GM19395 (cell line): ENCODE results near the gene SESN3.
"Not testable (repeated sequence)": the region's sequence is repeated elsewhere in the genome, so short reads cannot be mapped to it uniquely, and the experiment has no call there.

Experiments used
- ATAC-seq: cut with Tn5 transposase; IDR thresholded peaks from one replicate; pipeline ENCODE4 v1.9.1; 2021; ENCODE audit warnings: mild to moderate bottlenecking, moderate library complexity; ENCODE audit not compliant: unreplicated experiment

Gene SESN3

GRCh38 chr11:95252586-95252985 lies 21.6 kb upstream of the SESN3 start:
- no peak for ATAC-seq

- not testable (repeated sequence) for ATAC-seq
These were observed 20.9 kb upstream of the SESN3 start for GRCh38 chr11:95251896-95252295.

- ATAC-seq = peak; percentile 87
These were observed 17.9 kb upstream of the SESN3 start for GRCh38 chr11:95248666-95249467.

GRCh38 chr11:95247883-95248282 lies 16.9 kb upstream of the SESN3 start:
- ATAC-seq = no peak

- ATAC-seq = no peak
These were observed 16.2 kb upstream of the SESN3 start for GRCh38 chr11:95247127-95247684.

GRCh38 chr11:95245581-95245980 lies 14.6 kb upstream of the SESN3 start:
- ATAC-seq = no peak

- ATAC-seq = no peak
These were observed 14.0 kb upstream of the SESN3 start for GRCh38 chr11:95245038-95245437.

GRCh38 chr11:95243673-95244072 lies 12.7 kb upstream of the SESN3 start:
- no peak for ATAC-seq

- no peak for ATAC-seq
These were observed 12.0 kb upstream of the SESN3 start for GRCh38 chr11:95242845-95243605.

- ATAC-seq = peak; percentile 64
These were observed 11.3 kb upstream of the SESN3 start for GRCh38 chr11:95242091-95242844.

- peak; percentile 84 for ATAC-seq
These were observed 10.7 kb upstream of the SESN3 start for GRCh38 chr11:95241681-95242081.

- ATAC-seq = no peak
These were observed 9.1 kb upstream of the SESN3 start for GRCh38 chr11:95239871-95240649.

- no peak for ATAC-seq
These were observed 1.7 kb upstream of the SESN3 start for GRCh38 chr11:95232666-95233065.

- peak; percentile 34 for ATAC-seq
These were observed 1.0 kb upstream of the SESN3 start for GRCh38 chr11:95231881-95232605.

GRCh38 chr11:95230810-95231126 lies 234 bp downstream of the SESN3 start:
- ATAC-seq = peak; percentile 12

- ATAC-seq = peak; percentile 2
These were observed 801 bp downstream of the SESN3 start for GRCh38 chr11:95229993-95230809.

- no peak for ATAC-seq
These were observed 1.6 kb downstream of the SESN3 start for GRCh38 chr11:95229199-95229992.

GRCh38 chr11:95228081-95228749 lies 2.8 kb downstream of the SESN3 start:
- ATAC-seq = no peak
